SK-N-SH (cell line): ENCODE results near the gene CFAP299. TPM values are rescaled to one million over a fixed set of nuclear protein-coding genes. Genes with fewer than 3 reads are reported as not detected.

Experiments used
- CTCF ChIA-PET: fragments of 300-600, 350-600 bp; formaldehyde crosslinking; extraction: SDS; loops from one replicate; lab custom pipeline; 2021; lab: Yijun Ruan, JAX
- POLR2A ChIA-PET: fragments of 350-600 bp; sonication (Branson Sonifier 250); formaldehyde crosslinking; extraction: SDS; loops from one replicate; lab custom pipeline; 2020; ENCODE audit warnings: antibody characterized with exemption, inconsistent platforms; lab: Yijun Ruan, JAX
- DNase-seq: peaks from one replicate; pipeline ENCODE4 v3.0.0; 2012
- H2AFZ ChIP-seq: fragments of 200-600 bp; sonication (generic); 2 replicates; pipeline ENCODE4 v1.8.1; 2016; ENCODE audit warnings: antibody characterized with exemption, mild to moderate bottlenecking, low read depth
- H3F3A ChIP-seq: fragments of 200-600 bp; sonication (generic); replicated peaks from 2 replicates; pipeline ENCODE3; 2016; ENCODE audit warnings: antibody characterized with exemption, mild to moderate bottlenecking; ENCODE audit not compliant: insufficient read depth
- H3K27ac ChIP-seq, 2 experiments: fragments of 200-500 bp in 1 of 2; fragments of 200-600 bp in 1 of 2; sonication (Bioruptor generic) in 1 of 2; sonication (generic), shearing (Covaris generic) in 1 of 2; 2 replicates each; pipeline versions ENCODE4 v1.5.1 to v1.6.1; 2014 to 2016; ENCODE audit warnings: low read depth in 2 of 2, inconsistent platforms in 1 of 2, low read length in 1 of 2, mild to moderate bottlenecking in 1 of 2, mixed read lengths in 1 of 2
- H3K27me3 ChIP-seq: fragments of 200-600 bp; sonication (generic), shearing (Covaris generic); 2 replicates; pipeline ENCODE4 v1.6.1; 2016; ENCODE audit warnings: mixed run types; ENCODE audit not compliant: insufficient read depth
- H3K36me3 ChIP-seq, 2 experiments: fragments of 200-500 bp in 1 of 2; fragments of 200-600 bp in 1 of 2; sonication (Bioruptor generic) in 1 of 2; sonication (generic) in 1 of 2; replicated peaks in 1 of 2; 2 replicates each; pipeline versions ENCODE3 to v1.5.1; 2014 to 2016; ENCODE audit warnings: low read length in 1 of 2, mild to moderate bottlenecking in 1 of 2; ENCODE audit not compliant: insufficient read depth in 2 of 2, control insufficient read depth in 1 of 2
- H3K4me1 ChIP-seq, 2 experiments: fragments of 200-500 bp in 1 of 2; fragments of 200-600 bp in 1 of 2; sonication (Bioruptor generic) in 1 of 2; sonication (generic), shearing (Covaris generic) in 1 of 2; 2 replicates each; pipeline versions ENCODE4 v1.5.1 to v1.6.1; 2014 to 2016; ENCODE audit warnings: low read depth in 1 of 2, low read length in 1 of 2, mixed run types in 1 of 2; ENCODE audit not compliant: insufficient read depth in 2 of 2, control insufficient read depth in 1 of 2
- H3K4me2 ChIP-seq: fragments of 200-600 bp; sonication (generic), shearing (Covaris generic); 2 replicates; pipeline ENCODE4 v1.6.1; 2017; ENCODE audit warnings: mixed run types
- H3K4me3 ChIP-seq, 2 experiments: fragments of 200-500 bp in 1 of 2; fragments of 200-600 bp in 1 of 2; sonication (Bioruptor generic) in 1 of 2; sonication (generic), shearing (Covaris generic) in 1 of 2; 2 replicates each; pipeline versions ENCODE4 v1.5.1 to v1.8.1; 2014 to 2016; ENCODE audit warnings: low read depth in 2 of 2, inconsistent platforms in 1 of 2, low read length in 1 of 2, mild to moderate bottlenecking in 1 of 2, mixed read lengths in 1 of 2, moderate library complexity in 1 of 2
- H3K79me2 ChIP-seq: fragments of 200-600 bp; sonication (generic); 2 replicates; pipeline ENCODE4 v1.8.1; 2017; ENCODE audit warnings: mild to moderate bottlenecking; ENCODE audit not compliant: insufficient read depth
- H3K9ac ChIP-seq: fragments of 200-600 bp; sonication (generic); 2 replicates; pipeline ENCODE4 v1.6.1; 2017; ENCODE audit warnings: mixed run types
- H3K9me2 ChIP-seq: fragments of 200-600 bp; sonication (generic); 2 replicates; pipeline ENCODE4 v1.6.1; 2017; ENCODE audit warnings: mixed run types
- H3K9me3 ChIP-seq: fragments of 200-600 bp; sonication (generic); 2 replicates; pipeline ENCODE4 v1.6.1; 2017; ENCODE audit warnings: mixed run types, mild to moderate bottlenecking, moderate library complexity
- H4K20me1 ChIP-seq: fragments of 200-600 bp; sonication (generic); 2 replicates; pipeline ENCODE4 v1.6.1; 2017; ENCODE audit warnings: mild to moderate bottlenecking, mixed run types; ENCODE audit not compliant: insufficient read depth
- CHD2 ChIP-seq: fragments of 150-350 bp; IDR thresholded peaks from 2 replicates; pipeline ENCODE4 v1.6.1; 2018; ENCODE audit warnings: low read length; ENCODE audit not compliant: partially characterized antibody
- GABPA ChIP-seq: IDR thresholded peaks from 2 replicates; pipeline ENCODE4 v1.4.0; 2012; ENCODE audit warnings: low read depth, mild to moderate bottlenecking
- RAD21 ChIP-seq: IDR thresholded peaks from 2 replicates; pipeline ENCODE4 v1.6.1; 2012; ENCODE audit warnings: mild to moderate bottlenecking, low read length
- WGBS: methylation state at CpG from one replicate; pipeline ENCODE4 v1.1.6; 2017; ENCODE audit warnings: low lambda C conversion rate; 5-methylcytosine and 5-hydroxymethylcytosine counted together
- polyA plus RNA-seq, 3 experiments: library from polyadenylated mRNA; depleted of rRNA; stranded (reverse); fragments of >200 nt; gene quantifications; 2 replicates each; pipeline ENCODE4 v1.2.3, GENCODE V29; 2012
- TF ChIP-seq, protein P1 (sequence below): IDR thresholded peaks from 2 replicates; pipeline ENCODE4 v1.6.1; 2012; ENCODE audit warnings: mild to moderate bottlenecking, low read depth, low read length, moderate library complexity
- TF ChIP-seq, protein P2 (sequence below): IDR thresholded peaks from 2 replicates; pipeline ENCODE4 v1.4.0; 2012; ENCODE audit warnings: low read depth, borderline replicate concordance
- TF ChIP-seq, protein P3 (sequence below): IDR thresholded peaks from 2 replicates; pipeline ENCODE4 v1.4.0; 2012; ENCODE audit warnings: low read depth
- TF ChIP-seq, protein P4 (sequence below): fragments of 150-350 bp; IDR thresholded peaks from 2 replicates; pipeline ENCODE4 v1.6.1; 2016; ENCODE audit warnings: mild to moderate bottlenecking, low read depth, low read length
- TF ChIP-seq, protein P5 (sequence below): IDR thresholded peaks from 2 replicates; pipeline ENCODE4 v1.4.0; 2012; ENCODE audit warnings: low read depth, borderline replicate concordance

The CFAP299 gene
- polyA plus RNA-seq, 1 of the 3 experiments (the other 2 are of a cell fraction) = 1.2 TPM

DNA sequence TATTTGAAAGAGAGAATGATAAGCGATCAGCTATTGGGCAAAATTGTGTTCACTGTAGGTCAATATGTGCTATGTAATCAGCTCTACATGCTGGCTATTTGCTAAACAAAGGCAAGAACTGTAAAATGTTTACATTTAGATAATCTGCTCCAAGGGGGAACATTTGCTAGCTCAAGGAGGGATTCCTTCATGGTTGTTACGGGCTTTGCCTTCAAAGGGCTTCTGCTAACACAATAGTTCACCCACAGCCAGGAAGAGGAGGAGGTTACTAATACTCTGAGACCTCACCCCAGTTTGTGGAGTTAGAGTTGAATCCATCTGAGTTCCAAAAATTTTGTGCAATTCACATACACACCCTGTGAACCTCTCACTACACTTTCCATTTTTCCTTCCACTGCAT, 587.4 kb downstream of the CFAP299 start:
- H4K20me1 ChIP-seq = no peaks in the 10 kb centered on the region
- no peaks in the 10 kb centered on the region for H3K9me2 ChIP-seq
- no peak overlapping the region for H3K27ac ChIP-seq
- H3K36me3 ChIP-seq = no peaks in the 10 kb centered on the region
- no peak overlapping the region for H3K4me3 ChIP-seq
- no peaks in the 10 kb centered on the region for H3K27me3 ChIP-seq
- no peak overlapping the region for H2AFZ ChIP-seq
- no peaks in the 10 kb centered on the region for H3K4me1 ChIP-seq
- 7% methylated on average over 2 of the region's 2 CpGs for WGBS
- no peak overlapping the region for H3K4me2 ChIP-seq
- no peaks in the 10 kb centered on the region for H3K79me2 ChIP-seq
- no peak for DNase-seq
- H3F3A ChIP-seq = no peaks in the 10 kb centered on the region
- ChIA-PET CTCF (no interaction called here), POLR2A (no interaction called here)
- TF ChIP-seq, protein P1, sequence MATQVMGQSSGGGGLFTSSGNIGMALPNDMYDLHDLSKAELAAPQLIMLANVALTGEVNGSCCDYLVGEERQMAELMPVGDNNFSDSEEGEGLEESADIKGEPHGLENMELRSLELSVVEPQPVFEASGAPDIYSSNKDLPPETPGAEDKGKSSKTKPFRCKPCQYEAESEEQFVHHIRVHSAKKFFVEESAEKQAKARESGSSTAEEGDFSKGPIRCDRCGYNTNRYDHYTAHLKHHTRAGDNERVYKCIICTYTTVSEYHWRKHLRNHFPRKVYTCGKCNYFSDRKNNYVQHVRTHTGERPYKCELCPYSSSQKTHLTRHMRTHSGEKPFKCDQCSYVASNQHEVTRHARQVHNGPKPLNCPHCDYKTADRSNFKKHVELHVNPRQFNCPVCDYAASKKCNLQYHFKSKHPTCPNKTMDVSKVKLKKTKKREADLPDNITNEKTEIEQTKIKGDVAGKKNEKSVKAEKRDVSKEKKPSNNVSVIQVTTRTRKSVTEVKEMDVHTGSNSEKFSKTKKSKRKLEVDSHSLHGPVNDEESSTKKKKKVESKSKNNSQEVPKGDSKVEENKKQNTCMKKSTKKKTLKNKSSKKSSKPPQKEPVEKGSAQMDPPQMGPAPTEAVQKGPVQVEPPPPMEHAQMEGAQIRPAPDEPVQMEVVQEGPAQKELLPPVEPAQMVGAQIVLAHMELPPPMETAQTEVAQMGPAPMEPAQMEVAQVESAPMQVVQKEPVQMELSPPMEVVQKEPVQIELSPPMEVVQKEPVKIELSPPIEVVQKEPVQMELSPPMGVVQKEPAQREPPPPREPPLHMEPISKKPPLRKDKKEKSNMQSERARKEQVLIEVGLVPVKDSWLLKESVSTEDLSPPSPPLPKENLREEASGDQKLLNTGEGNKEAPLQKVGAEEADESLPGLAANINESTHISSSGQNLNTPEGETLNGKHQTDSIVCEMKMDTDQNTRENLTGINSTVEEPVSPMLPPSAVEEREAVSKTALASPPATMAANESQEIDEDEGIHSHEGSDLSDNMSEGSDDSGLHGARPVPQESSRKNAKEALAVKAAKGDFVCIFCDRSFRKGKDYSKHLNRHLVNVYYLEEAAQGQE = no peak
- TF ChIP-seq, protein P2, sequence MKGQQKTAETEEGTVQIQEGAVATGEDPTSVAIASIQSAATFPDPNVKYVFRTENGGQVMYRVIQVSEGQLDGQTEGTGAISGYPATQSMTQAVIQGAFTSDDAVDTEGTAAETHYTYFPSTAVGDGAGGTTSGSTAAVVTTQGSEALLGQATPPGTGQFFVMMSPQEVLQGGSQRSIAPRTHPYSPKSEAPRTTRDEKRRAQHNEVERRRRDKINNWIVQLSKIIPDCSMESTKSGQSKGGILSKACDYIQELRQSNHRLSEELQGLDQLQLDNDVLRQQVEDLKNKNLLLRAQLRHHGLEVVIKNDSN = no peak
- TF ChIP-seq GABPA (no peak), RAD21 (no peak), CHD2 (no peak)
- TF ChIP-seq, protein P3, sequence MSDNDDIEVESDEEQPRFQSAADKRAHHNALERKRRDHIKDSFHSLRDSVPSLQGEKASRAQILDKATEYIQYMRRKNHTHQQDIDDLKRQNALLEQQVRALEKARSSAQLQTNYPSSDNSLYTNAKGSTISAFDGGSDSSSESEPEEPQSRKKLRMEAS = no peak
- H3K9ac ChIP-seq = no peak overlapping the region
- H3K9me3 ChIP-seq = no peaks in the 10 kb centered on the region

DNA sequence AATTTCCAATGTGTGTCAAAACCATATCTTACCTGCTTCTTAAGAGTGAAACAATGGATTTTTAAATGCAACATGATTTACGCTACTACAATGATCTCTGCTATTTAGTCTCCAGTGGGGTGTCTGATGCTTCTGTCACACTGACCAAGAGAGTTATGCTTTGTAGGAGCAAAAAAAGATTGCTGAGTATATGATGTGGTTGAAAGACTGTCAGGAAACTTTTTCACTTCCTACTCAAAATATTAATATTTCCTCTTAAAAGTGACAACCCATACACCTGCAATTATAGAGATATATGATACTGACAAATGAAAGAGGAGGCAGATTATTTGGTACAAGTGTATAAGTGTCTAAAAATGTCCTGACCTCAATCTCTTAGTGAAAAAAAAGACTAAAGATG, 589.8 kb downstream of the CFAP299 start:
- no peak overlapping the region for H3K9ac ChIP-seq
- no peaks in the 10 kb centered on the region for H3F3A ChIP-seq
- H3K4me2 ChIP-seq = no peak overlapping the region
- H3K4me1 ChIP-seq = no peaks in the 10 kb centered on the region
- WGBS = 18% methylated on average over 1 of the region's 1 CpG
- no peaks in the 10 kb centered on the region for H3K9me3 ChIP-seq
- no peaks in the 10 kb centered on the region for H3K36me3 ChIP-seq
- no peak overlapping the region for H3K27ac ChIP-seq
- DNase-seq = no peak
- H4K20me1 ChIP-seq = no peaks in the 10 kb centered on the region
- no peaks in the 10 kb centered on the region for H3K79me2 ChIP-seq
- H3K27me3 ChIP-seq = no peaks in the 10 kb centered on the region
- H2AFZ ChIP-seq = no peak overlapping the region
- no peak overlapping the region for H3K4me3 ChIP-seq
- CTCF ChIA-PET = interaction anchor here (1.0 kb wide), 1 partner anchor 26 kb away, joined by 3 read pairs; no protein-coding TSS in a partner anchor
- POLR2A ChIA-PET = no interaction called here
- no peak for TF ChIP-seq GABPA
- TF ChIP-seq, protein P4, sequence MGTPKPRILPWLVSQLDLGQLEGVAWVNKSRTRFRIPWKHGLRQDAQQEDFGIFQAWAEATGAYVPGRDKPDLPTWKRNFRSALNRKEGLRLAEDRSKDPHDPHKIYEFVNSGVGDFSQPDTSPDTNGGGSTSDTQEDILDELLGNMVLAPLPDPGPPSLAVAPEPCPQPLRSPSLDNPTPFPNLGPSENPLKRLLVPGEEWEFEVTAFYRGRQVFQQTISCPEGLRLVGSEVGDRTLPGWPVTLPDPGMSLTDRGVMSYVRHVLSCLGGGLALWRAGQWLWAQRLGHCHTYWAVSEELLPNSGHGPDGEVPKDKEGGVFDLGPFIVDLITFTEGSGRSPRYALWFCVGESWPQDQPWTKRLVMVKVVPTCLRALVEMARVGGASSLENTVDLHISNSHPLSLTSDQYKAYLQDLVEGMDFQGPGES = no peak
- TF ChIP-seq, protein P5, sequence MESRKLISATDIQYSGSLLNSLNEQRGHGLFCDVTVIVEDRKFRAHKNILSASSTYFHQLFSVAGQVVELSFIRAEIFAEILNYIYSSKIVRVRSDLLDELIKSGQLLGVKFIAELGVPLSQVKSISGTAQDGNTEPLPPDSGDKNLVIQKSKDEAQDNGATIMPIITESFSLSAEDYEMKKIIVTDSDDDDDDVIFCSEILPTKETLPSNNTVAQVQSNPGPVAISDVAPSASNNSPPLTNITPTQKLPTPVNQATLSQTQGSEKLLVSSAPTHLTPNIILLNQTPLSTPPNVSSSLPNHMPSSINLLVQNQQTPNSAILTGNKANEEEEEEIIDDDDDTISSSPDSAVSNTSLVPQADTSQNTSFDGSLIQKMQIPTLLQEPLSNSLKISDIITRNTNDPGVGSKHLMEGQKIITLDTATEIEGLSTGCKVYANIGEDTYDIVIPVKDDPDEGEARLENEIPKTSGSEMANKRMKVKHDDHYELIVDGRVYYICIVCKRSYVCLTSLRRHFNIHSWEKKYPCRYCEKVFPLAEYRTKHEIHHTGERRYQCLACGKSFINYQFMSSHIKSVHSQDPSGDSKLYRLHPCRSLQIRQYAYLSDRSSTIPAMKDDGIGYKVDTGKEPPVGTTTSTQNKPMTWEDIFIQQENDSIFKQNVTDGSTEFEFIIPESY = no peak
- no peaks in the 10 kb centered on the region for H3K9me2 ChIP-seq
